ENCODE measurements around the gene LINGO4. TPM values are rescaled to one million over a fixed set of nuclear protein-coding genes. Genes with fewer than 3 reads are reported as not detected.

LINGO4 gene, protein sequence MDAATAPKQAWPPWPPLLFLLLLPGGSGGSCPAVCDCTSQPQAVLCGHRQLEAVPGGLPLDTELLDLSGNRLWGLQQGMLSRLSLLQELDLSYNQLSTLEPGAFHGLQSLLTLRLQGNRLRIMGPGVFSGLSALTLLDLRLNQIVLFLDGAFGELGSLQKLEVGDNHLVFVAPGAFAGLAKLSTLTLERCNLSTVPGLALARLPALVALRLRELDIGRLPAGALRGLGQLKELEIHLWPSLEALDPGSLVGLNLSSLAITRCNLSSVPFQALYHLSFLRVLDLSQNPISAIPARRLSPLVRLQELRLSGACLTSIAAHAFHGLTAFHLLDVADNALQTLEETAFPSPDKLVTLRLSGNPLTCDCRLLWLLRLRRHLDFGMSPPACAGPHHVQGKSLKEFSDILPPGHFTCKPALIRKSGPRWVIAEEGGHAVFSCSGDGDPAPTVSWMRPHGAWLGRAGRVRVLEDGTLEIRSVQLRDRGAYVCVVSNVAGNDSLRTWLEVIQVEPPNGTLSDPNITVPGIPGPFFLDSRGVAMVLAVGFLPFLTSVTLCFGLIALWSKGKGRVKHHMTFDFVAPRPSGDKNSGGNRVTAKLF
- total RNA-seq, result not detected in 3 replicates
- long read RNA-seq, result 0 reads

- no peak within 1 kb of the TSS for H3K4me3 Mint-ChIP-seq (ENCODE audit: unreplicated experiment)
- no peaks in the 10 kb centered on the region for H3K9me3 Mint-ChIP-seq (ENCODE audit: low read depth)
- TF ChIP-seq, protein P1, sequence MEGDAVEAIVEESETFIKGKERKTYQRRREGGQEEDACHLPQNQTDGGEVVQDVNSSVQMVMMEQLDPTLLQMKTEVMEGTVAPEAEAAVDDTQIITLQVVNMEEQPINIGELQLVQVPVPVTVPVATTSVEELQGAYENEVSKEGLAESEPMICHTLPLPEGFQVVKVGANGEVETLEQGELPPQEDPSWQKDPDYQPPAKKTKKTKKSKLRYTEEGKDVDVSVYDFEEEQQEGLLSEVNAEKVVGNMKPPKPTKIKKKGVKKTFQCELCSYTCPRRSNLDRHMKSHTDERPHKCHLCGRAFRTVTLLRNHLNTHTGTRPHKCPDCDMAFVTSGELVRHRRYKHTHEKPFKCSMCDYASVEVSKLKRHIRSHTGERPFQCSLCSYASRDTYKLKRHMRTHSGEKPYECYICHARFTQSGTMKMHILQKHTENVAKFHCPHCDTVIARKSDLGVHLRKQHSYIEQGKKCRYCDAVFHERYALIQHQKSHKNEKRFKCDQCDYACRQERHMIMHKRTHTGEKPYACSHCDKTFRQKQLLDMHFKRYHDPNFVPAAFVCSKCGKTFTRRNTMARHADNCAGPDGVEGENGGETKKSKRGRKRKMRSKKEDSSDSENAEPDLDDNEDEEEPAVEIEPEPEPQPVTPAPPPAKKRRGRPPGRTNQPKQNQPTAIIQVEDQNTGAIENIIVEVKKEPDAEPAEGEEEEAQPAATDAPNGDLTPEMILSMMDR (IDR thresholded peaks at IDR 0.05), result no peak
- no peak within 1 kb of the TSS for H3K27ac Mint-ChIP-seq (ENCODE audit: unreplicated experiment)
- H3K4me1 Mint-ChIP-seq (ENCODE audit: low read depth), result no peaks in the 10 kb centered on the region
- peaks cover 55% of the 10 kb centered on the region for H3K27me3 Mint-ChIP-seq (ENCODE audit: low read depth)
- H3K36me3 Mint-ChIP-seq (ENCODE audit: low read depth), result no peaks in the 10 kb centered on the region
- no peak for DNase-seq (ENCODE audit: low spot score)
Measured at GRCh38 chr1:151805066-151805820, at the start of gene LINGO4. TSS of gene LINGO4 (minus strand) at chr1:151805419. CDS start at chr1:151802704, 2,715 bp downstream.

DNA sequence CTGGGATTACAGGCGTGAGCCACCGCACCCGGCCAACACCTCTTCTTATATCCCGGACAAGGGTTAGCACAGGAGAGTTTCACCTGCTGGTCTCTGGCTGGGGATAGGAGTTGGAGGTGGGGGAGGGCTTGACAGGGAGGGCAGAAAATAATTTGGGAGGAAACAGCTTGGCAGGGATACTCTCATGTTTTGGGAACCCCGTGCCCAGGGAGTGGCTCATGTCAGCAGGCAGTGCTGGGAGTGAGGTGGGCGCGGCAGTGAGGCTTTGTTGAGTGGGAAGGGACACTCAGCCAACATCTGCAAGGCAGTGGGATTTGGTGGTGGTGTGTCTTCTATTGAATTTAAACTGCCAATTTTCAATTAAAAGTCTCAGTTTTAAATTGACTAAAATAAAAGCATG is 49.4 kb upstream of the LINGO4 start:
- DNase-seq (ENCODE audit: low spot score), result no peak
- peaks cover 14% of the 10 kb centered on the region for H3K27me3 Mint-ChIP-seq (ENCODE audit: low read depth)
- H3K9me3 Mint-ChIP-seq (ENCODE audit: low read depth), result no peaks in the 10 kb centered on the region

GRCh38 chr1:151853411-151853943 is 48.3 kb upstream of the LINGO4 start, which contains the start of gene THEM5:
TSS of gene THEM5 (minus strand) at chr1:151853712. CDS start at chr1:151853565, 147 bp downstream.
- Mint-ChIP-seq H3K4me3 (ENCODE audit: unreplicated experiment) (no peak within 1 kb of the TSS), H3K4me1 (ENCODE audit: low read depth) (peaks cover 11% of the 10 kb centered on the region), H3K9me3 (ENCODE audit: low read depth) (no peaks in the 10 kb centered on the region), H3K27me3 (ENCODE audit: low read depth) (peaks cover 16% of the 10 kb centered on the region), H3K36me3 (ENCODE audit: low read depth) (no peaks in the 10 kb centered on the region), H3K27ac (ENCODE audit: unreplicated experiment) (no peak within 1 kb of the TSS)
- TF ChIP-seq, protein P1 (IDR thresholded peaks at IDR 0.05), result no peak
- no peak for DNase-seq (ENCODE audit: low spot score)

More for the DNA sequence above, 49.4 kb upstream of the LINGO4 start:
- TF ChIP-seq, protein P1 (IDR thresholded peaks at IDR 0.05), result no peak
- Mint-ChIP-seq H3K4me3 (ENCODE audit: unreplicated experiment) (no peak overlapping the region), H3K27ac (ENCODE audit: unreplicated experiment) (no peak overlapping the region), H3K36me3 (ENCODE audit: low read depth) (no peaks in the 10 kb centered on the region), H3K4me1 (ENCODE audit: low read depth) (peaks cover 14% of the 10 kb centered on the region)

- no peak overlapping the region for H3K27ac Mint-ChIP-seq (ENCODE audit: unreplicated experiment)
Measured at GRCh38 chr1:151852733-151853132, 47.5 kb upstream of the LINGO4 start.

More at GRCh38 chr1:151852733-151853132, 47.5 kb upstream of the LINGO4 start:
- TF ChIP-seq, protein P1 (IDR thresholded peaks at IDR 0.05), result no peak
- DNase-seq (ENCODE audit: low spot score), result no peak
- no peak overlapping the region for H3K4me3 Mint-ChIP-seq (ENCODE audit: unreplicated experiment)
- peaks cover 16% of the 10 kb centered on the region for H3K27me3 Mint-ChIP-seq (ENCODE audit: low read depth)
- H3K36me3 Mint-ChIP-seq (ENCODE audit: low read depth), result no peaks in the 10 kb centered on the region
- H3K4me1 Mint-ChIP-seq (ENCODE audit: low read depth), result peaks cover 11% of the 10 kb centered on the region
- no peaks in the 10 kb centered on the region for H3K9me3 Mint-ChIP-seq (ENCODE audit: low read depth)

Data from chondrocyte (in vitro differentiated cells).